ENCODE results near the gene IDH1. TPM values are rescaled to one million over a fixed set of nuclear protein-coding genes. Genes with fewer than 3 reads are reported as not detected.

Gene IDH1
- polyA plus RNA-seq, 2 of the 4 experiments (the other 2 are of a cell fraction): 180 to 346 TPM

GRCh38 chr2:208280234-208280633 lies 25.4 kb upstream of the IDH1 start:
- H3K4me2 ChIP-seq: no peak overlapping the region
- H3K9me3 ChIP-seq: no peaks in the 10 kb centered on the region
- H3K4me1 ChIP-seq: no peaks in the 10 kb centered on the region
- H3K4me3 ChIP-seq: no peak overlapping the region
- DNase-seq (ENCODE audit: low read depth in 1 of 2, low spot score in 1 of 2): no peak
- POLR2A ChIA-PET: no interaction called here
- no peak for FAIRE-seq
- ATAC-seq: no peak
- TF ChIP-seq NFE2L2 (conservative IDR thresholded peaks at IDR 0.05; ENCODE audit: low read length) (no peak), ZSCAN20 (CRISPR knock-in tag; IDR thresholded peaks at IDR 0.05) (no peak), HOXA7 (CRISPR knock-in tag; IDR thresholded peaks at IDR 0.05) (no peak)
- no peak overlapping the region for H3K27ac ChIP-seq
- WGBS (ENCODE audit: missing lambda C conversion rate): 92% methylated on average over 2 of the region's 2 CpGs
- CTCF ChIA-PET: interaction anchor here (1.2 kb wide), 1 partner anchor 9 kb away, joined by 3 read pairs; no protein-coding TSS in a partner anchor

DNA sequence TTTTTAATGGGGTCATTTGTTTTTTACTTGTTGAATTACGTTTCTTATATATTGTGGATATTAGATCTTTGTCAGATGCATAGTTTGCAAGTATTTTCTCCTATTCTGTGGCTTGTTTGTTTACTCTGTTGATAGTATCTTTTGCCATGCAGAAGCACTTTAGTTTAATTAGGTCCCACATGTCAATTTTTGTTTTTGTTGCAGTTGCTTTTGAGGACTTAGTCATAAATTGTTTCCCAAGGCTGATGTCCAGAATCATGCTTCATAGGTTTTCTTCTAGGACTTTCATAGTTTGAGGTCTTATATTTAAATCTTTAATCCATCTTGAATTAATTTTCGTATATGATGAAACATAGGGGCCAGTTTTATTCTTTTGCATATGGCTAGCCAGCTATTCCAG lies 24.4 kb upstream of the IDH1 start:
- CTCF ChIA-PET: no interaction called here
- no peak for ATAC-seq
- Histone ChIP-seq H3K9me3 (no peaks in the 10 kb centered on the region), H3K4me1 (no peaks in the 10 kb centered on the region), H3K4me3 (no peak overlapping the region), H3K27ac (no peak overlapping the region), H3K4me2 (no peak overlapping the region)
- POLR2A ChIA-PET: no interaction called here
- FAIRE-seq: no peak
- 95% methylated on average over 2 of the region's 2 CpGs for WGBS (ENCODE audit: missing lambda C conversion rate)
- no peak for DNase-seq (ENCODE audit: low read depth in 1 of 2, low spot score in 1 of 2)
- TF ChIP-seq HOXA7 (CRISPR knock-in tag; IDR thresholded peaks at IDR 0.05): no peak
- TF ChIP-seq TP53 (CRISPR knock-in tag; IDR thresholded peaks at IDR 0.05): no peak
- TF ChIP-seq ESRRA (IDR thresholded peaks at IDR 0.05; ENCODE audit: borderline replicate concordance, low read length): no peak
- TF ChIP-seq CTCF (IDR thresholded peaks at IDR 0.05): no peak
- TF ChIP-seq POLR2A (IDR thresholded peaks at IDR 0.05; ENCODE audit: low read length): no peak
- no peak for TF ChIP-seq KDM1A (IDR thresholded peaks at IDR 0.05; ENCODE audit: low read depth)

DNA sequence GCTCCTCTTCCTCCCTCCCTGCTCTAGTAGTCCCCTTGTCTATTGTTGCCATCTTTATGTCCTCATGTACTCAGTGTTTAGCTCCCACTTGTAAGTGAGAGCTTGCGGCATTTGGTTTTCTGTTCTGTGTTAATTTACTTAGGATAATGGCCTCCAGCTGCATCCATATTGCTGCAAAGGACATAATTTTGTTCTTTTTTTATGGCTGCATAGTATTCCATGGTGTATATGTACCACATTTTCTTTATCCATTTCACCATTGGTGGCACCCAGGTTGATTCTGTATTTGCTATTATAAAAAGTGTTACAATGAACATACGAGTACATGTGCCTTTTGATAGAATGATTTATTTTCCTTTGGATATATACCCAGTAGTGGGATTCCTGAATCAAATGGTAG lies 23.7 kb upstream of the IDH1 start:
- Histone ChIP-seq H3K4me2 (no peak overlapping the region), H3K27ac (no peak overlapping the region), H3K4me1 (no peaks in the 10 kb centered on the region), H3K4me3 (no peak overlapping the region), H3K9me3 (no peaks in the 10 kb centered on the region)
- no peak for FAIRE-seq
- 96% methylated on average over 2 of the region's 2 CpGs for WGBS (ENCODE audit: missing lambda C conversion rate)
- ChIA-PET CTCF (interaction anchor here (0.6 kb wide), 1 partner anchor 103 kb away, joined by 4 read pairs; no protein-coding TSS in a partner anchor), POLR2A (no interaction called here)
- no peak for DNase-seq (ENCODE audit: low read depth in 1 of 2, low spot score in 1 of 2)
- no peak for ATAC-seq
- TF ChIP-seq KDM1A (IDR thresholded peaks at IDR 0.05; ENCODE audit: low read depth) (peak; percentile 50; the same call in 1 of the 2 replicates), CTCF (IDR thresholded peaks at IDR 0.05) (no peak)

- ChIA-PET POLR2A (interaction anchor here (1.2 kb wide), 1 partner anchor 9 kb away, joined by 4 read pairs; the partner anchor contains the start of gene PIKFYVE), CTCF (interaction anchor here (1.3 kb wide), 2 partner anchors 9 to 99 kb away, joined by 3 to 5 read pairs; partner anchors contain the start of gene PIKFYVE)
- TF ChIP-seq EHMT2 (IDR thresholded peaks at IDR 0.05; ENCODE audit: low read depth) (no peak), POLR2AphosphoS2 (conservative IDR thresholded peaks at IDR 0.05; ENCODE audit: low read length) (no peak), SREBF2 (IDR thresholded peaks at IDR 0.05) (no peak), HOXB13 (CRISPR knock-in tag; IDR thresholded peaks at IDR 0.05; ENCODE audit: low read depth) (no peak), KDM1A (IDR thresholded peaks at IDR 0.05; ENCODE audit: low read depth) (no peak)
- ATAC-seq (no peak), FAIRE-seq (no peak), DNase-seq (ENCODE audit: low read depth in 1 of 2, low spot score in 1 of 2) (no peak)
- no peak overlapping the region for H3K4me2 ChIP-seq
- no peaks in the 10 kb centered on the region for H3K9me3 ChIP-seq
- H3K27ac ChIP-seq: no peak overlapping the region
- H3K4me1 ChIP-seq: no peaks in the 10 kb centered on the region
- H3K4me3 ChIP-seq: no peak overlapping the region
Observed at GRCh38 chr2:208274748-208275147, 19.9 kb upstream of the IDH1 start.

DNA sequence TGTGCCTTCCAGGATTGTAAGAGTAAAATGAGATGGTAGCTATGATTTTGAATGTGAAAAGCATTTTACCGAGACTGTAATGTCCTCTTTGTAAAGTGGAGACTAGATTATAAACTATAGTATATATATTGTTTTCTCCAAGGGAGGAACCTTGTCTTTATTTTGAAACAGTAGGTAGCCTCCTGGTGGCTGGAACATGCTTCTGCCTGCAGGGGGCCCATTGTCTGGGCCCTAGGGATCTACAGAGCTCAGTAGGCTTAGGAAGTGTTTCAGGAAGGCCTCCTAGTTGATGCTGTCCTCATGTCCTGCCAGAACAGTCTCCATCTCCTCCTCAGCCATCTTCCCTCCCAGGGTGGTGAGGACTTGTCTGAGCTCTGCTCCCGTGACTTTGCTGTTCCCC lies 14.2 kb upstream of the IDH1 start:
- CTCF ChIA-PET: interaction anchor here (0.9 to 2.0 kb wide), 4 partner anchors 14 to 93 kb away, joined by 3 to 8 read pairs (median 4); partner anchors contain the start of gene IDH1
- peaks cover 20% of the 10 kb centered on the region for H3K4me1 ChIP-seq
- ATAC-seq (no peak), DNase-seq (ENCODE audit: low read depth in 1 of 2, low spot score in 1 of 2) (peak; percentile 12 to 14), FAIRE-seq (no peak)
- H3K4me3 ChIP-seq: no peak overlapping the region
- H3K4me2 ChIP-seq: no peak overlapping the region
- H3K27ac ChIP-seq: no peak overlapping the region
- POLR2A ChIA-PET: interaction anchor here (1.7 kb wide), 1 partner anchor 14 kb away, joined by 5 read pairs; the partner anchor contains the start of gene IDH1
- no peaks in the 10 kb centered on the region for H3K9me3 ChIP-seq
- WGBS (ENCODE audit: missing lambda C conversion rate): 91% methylated on average over 2 of the region's 2 CpGs
- TF ChIP-seq RNF2 (IDR thresholded peaks at IDR 0.05; ENCODE audit: borderline replicate concordance, low read depth): no peak
- TF ChIP-seq PHF8 (IDR thresholded peaks at IDR 0.05; ENCODE audit: borderline replicate concordance, low read depth): no peak
- no peak for TF ChIP-seq REST (IDR thresholded peaks at IDR 0.05)
- TF ChIP-seq HEYL (CRISPR knock-in tag; IDR thresholded peaks at IDR 0.05): no peak
- no peak for TF ChIP-seq HOXB5 (CRISPR knock-in tag; IDR thresholded peaks at IDR 0.05)
- no peak for TF ChIP-seq ESRRA (IDR thresholded peaks at IDR 0.05; ENCODE audit: borderline replicate concordance, low read length)
